VCaP (cell line): ENCODE results near the gene UBXN11.
"Not testable (repeated sequence)": the region's sequence is repeated elsewhere in the genome, so short reads cannot be mapped to it uniquely, and the experiment has no call there.

Experiments
- H3K27ac ChIP-seq: fragments of 450-650 bp; 2 replicates; pipeline ENCODE4 v1.5.1; 2017
- TF ChIP-seq, protein P1 (sequence below): fragments of 450-650 bp; conservative IDR thresholded peaks from 2 replicates; pipeline ENCODE4 v1.5.1; 2017; ENCODE audit warnings: mild to moderate bottlenecking, moderate library complexity

Gene UBXN11

DNA sequence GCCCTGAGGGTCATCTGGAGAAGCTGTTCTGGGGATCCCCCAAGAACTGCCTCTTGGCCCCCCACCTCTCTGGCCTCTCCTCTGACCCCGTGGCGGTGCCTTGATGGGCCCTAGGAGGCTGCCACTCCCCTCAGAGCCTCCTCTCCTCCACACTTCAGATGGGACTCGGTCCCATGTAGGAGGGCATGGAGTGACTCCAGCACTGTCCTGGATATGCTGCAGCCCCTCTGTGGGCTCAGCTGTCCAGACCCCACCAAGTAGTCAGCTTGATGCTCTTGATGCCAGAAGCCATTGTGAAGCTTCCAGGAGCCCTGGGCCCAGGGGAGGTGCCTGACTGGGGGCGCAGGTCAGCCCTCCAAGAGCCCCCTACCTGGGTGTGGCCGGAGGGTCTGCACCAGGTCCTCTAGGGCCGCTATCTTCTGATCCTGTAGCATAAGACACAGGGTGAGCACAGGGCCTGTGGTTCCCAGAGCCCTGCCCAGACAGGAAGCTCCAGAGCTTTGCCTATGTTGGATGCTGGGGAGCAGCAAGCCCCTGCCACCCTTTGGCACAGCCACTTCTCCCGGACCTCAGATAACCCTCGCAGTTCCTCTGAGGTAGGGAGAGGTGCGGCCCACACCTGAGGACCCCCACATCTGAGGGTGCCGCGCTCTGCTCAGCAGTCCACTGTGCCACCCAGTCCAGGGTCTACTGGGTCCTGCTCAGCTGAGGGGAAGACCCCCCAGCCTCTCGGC, 9.2 kb downstream of the UBXN11 start:
- no peak overlapping the region for H3K27ac ChIP-seq
- TF ChIP-seq, protein P1, sequence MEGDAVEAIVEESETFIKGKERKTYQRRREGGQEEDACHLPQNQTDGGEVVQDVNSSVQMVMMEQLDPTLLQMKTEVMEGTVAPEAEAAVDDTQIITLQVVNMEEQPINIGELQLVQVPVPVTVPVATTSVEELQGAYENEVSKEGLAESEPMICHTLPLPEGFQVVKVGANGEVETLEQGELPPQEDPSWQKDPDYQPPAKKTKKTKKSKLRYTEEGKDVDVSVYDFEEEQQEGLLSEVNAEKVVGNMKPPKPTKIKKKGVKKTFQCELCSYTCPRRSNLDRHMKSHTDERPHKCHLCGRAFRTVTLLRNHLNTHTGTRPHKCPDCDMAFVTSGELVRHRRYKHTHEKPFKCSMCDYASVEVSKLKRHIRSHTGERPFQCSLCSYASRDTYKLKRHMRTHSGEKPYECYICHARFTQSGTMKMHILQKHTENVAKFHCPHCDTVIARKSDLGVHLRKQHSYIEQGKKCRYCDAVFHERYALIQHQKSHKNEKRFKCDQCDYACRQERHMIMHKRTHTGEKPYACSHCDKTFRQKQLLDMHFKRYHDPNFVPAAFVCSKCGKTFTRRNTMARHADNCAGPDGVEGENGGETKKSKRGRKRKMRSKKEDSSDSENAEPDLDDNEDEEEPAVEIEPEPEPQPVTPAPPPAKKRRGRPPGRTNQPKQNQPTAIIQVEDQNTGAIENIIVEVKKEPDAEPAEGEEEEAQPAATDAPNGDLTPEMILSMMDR: no peak

DNA sequence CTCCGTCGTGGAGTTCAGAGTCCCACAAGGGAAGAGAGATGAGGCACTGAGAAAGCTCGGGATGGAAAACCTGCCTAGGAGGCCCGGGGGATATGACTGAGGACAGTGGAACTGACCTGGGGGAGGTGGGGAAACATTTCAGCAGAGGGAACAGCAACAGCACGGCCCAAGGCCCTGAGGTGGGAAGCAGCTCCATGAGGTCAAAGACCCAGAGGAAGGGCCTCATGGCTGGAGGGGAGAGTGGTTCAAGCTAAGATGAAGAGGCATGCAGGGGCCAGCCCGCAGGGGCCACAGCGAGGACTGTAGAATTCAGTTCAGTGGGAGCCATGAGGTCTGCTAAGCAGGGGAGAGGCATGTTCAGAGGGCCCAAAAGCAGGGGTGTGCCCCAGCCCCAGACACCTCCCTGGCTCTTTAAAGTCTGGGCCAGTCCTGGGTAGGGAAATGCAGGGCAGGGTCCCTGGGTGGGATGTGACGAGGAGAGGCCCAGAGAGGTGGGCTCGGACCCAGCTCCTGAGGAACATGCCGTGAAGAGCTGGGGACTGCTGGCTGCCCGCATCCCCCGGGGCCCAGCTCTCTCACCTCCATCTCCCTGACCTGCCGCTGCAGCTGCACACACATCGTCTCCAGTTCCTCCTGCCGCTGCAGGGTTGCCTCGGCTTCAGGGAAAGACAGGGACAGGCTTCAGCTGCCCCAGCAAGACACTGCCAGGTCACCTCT, 9.9 kb downstream of the UBXN11 start:
- H3K27ac ChIP-seq: no peak overlapping the region
- TF ChIP-seq, protein P1: no peak

DNA sequence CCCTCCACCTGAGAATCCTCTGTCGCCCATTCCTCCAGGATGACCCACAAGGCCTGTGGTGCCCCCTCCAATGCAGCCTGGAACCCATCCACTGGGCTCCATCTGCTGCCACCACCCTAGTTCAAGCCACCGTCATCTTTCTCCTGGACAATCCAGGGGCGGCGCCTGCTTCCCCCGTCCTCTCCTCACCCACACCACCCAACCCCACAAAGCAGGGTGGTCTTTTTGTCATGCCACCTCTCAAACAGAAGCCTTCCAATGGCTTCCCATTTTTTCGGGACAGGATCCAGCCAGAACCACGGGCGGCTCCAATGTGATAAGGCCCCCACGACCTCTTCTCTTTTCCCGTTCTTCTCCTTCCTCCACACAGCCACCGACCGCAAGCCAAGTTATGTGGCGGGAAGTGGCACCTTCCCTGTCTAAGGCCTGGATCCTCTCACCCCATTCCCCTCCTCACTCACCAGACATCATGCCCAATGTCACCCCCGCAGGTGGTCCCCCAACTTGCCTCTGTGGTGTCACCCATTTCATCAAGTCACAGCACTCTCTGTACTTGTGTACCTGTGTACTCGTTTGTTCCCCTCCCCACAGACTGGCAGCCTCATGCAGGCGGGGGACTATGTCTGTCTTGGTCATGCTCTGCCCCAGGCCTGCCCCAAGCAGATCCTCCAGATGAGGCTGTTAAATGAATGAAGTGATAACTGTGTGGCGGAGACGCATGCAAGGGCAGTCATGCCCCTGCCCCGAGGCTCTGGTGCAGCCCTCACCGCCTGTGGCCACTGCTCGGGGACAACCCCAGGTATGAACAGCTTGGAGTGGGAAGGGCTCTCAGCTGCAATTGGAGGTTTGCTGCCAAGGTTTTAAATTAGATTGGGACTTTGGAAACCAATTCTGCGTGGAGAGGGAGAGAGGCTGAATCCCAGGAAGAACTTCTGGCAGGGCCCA, 11.0 kb downstream of the UBXN11 start:
- no peak overlapping the region for H3K27ac ChIP-seq
- TF ChIP-seq, protein P1: no peak

DNA sequence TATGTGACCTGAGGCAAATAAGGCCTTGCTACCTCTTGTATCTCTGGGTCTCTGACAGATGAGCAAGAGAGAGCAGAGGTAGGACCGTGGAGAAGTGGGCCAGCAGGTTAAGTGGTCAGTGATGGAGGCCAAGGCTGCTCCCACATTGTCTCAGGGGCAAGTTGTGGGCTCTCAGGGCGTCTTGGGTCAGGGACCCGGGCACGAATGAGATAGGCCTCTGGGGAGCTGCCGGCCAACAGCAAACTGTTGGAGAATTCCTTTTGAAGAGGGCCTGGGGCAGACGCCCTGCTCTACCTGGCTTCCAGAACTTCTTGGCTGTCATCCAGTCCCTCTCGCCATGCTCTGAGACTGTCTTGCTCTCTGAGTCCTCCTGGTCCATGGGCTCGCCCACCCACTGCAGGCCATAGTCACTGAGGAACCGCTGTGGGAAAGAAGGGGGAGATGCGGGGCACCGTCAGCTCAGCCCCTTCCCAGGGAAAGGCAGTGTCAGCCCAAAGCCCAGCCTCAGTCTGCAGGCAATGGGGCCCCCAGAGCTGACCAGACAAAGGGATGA, 12.4 kb downstream of the UBXN11 start:
- no peak overlapping the region for H3K27ac ChIP-seq
- TF ChIP-seq, protein P1: no peak

DNA sequence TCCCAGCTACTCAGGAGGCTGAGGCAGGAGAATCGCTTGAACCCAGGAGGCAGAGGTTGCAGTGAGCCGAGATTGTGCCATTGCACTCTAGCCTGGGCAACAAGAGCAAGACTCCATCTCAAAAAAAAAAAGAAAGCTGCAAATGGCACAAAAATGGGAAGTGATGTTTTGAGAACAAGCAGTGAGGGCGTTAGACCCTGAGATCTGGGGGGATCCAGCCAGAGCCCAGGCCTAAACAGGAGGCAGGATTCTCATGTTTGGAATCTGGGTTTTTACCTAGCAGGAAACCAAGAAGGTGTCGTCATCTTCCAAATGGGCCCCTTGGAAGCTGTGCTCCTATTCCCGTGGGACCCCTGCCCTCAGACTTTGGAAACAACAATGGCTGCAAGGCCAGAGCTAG, 13.7 kb downstream of the UBXN11 start:
- H3K27ac ChIP-seq: not testable (repeated sequence)

DNA sequence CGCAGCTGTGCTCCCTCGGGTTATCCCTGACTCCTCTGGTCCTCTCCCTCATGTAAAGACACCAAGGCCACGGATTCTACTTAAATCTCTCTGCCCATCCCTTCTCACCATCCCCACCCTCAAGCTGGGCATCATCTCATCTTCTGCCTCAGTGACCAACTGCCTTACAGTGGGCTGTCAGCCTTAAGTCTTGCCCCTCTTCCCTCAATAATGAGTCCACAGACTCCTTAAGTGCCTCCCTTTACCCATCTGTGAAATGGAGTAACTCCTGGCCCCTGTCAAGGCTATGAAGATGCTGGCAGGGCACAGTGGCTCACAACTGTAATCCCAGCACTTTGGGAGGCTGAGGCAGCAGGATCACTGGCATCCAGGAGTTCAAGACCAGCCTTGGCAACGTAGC, 14.5 kb downstream of the UBXN11 start:
- H3K27ac ChIP-seq: no peak overlapping the region
- TF ChIP-seq, protein P1: no peak

DNA sequence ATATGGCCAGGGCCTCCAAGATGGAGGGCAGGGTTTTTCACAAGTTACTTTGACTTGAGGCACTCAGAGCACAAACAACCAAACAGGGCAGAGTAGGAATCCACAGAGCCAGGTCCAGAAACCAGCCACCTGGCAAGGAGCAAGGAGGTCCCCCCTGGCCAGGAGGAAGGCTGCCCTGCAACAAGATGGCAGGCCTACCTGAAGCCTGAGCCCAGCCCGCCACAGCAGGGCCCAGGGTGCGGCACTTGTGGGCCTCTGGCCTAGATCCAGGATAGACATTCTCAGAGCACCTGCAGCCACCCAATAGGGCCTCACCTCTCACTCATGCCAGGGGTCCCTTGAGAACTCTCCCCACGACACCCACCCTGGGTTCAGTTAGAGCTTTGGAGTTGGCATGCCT, 15.0 kb downstream of the UBXN11 start:
- H3K27ac ChIP-seq: no peak overlapping the region
- TF ChIP-seq, protein P1: no peak
